ENCODE measurements around the gene KRT3.

KRT3 gene

DNA sequence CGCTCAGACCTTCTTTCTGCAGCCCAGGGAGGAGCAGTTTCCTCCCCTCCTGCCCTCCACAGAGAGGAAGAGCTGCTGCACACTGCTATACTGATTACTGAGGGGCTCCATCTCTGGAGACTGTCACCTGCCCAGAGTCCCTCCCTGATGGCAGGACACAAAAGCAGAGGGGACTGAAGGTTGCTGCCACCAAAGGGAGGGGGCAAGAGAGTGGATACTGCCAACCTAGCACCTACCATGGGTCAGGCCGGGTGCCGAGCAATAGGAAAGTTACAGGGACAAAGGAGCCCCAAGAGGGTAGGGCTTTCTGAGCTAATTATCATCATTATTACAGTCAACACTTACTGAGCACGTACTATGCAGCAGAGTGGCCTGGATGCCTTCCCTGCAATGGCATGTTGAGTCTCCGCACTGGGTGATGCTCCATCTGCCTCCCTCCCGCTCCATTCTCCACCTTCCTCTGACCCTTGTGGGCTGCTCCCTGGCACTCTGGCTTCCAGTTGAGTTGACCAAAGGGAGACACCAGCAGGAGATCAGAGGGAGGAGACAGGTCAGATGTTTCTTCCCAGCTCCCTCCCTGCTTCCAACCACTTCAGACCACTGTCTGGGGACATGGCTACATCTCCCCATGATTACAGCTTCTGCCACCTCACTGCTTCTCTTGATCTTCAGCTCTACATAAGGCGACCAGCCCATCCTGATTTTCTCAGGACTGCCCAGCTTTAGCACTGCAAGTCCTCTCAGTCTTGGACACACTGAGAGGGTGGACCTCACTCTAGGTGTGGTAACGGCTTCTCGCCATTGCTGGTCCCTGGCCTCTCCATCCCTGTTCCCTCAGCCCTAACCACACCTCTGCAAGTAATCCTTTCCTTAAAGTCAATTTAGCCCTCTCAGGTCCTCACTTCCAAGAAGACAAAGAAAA, 40.8 kb upstream of the KRT3 start:
- no peak overlapping the region for H3K27ac ChIP-seq
- TF ChIP-seq, protein P1, sequence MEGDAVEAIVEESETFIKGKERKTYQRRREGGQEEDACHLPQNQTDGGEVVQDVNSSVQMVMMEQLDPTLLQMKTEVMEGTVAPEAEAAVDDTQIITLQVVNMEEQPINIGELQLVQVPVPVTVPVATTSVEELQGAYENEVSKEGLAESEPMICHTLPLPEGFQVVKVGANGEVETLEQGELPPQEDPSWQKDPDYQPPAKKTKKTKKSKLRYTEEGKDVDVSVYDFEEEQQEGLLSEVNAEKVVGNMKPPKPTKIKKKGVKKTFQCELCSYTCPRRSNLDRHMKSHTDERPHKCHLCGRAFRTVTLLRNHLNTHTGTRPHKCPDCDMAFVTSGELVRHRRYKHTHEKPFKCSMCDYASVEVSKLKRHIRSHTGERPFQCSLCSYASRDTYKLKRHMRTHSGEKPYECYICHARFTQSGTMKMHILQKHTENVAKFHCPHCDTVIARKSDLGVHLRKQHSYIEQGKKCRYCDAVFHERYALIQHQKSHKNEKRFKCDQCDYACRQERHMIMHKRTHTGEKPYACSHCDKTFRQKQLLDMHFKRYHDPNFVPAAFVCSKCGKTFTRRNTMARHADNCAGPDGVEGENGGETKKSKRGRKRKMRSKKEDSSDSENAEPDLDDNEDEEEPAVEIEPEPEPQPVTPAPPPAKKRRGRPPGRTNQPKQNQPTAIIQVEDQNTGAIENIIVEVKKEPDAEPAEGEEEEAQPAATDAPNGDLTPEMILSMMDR (conservative IDR thresholded peaks at IDR 0.05): no peak

DNA sequence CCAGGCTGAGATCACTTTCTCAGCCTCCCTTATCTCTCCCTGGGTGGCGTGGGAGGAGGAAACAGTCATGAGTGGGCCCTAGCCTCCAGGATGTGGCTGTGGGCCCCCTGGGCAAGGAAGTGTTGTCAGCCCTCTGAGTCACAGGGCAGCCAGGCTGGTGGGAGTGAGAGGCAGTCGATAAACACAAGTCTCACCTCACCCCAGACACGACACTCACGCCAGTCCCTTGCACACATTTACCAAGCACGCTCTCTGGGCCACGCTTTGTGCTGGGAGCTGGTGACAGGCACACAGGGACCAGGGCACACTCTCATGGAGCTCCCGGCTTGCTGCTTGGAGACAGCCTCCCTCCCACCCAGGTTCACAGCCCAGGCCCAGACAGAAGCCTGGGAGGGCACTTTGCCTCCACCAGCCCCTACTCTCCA, 40.1 kb upstream of the KRT3 start:
- no peak overlapping the region for H3K27ac ChIP-seq
- TF ChIP-seq, protein P1 (conservative IDR thresholded peaks at IDR 0.05): no peak

DNA sequence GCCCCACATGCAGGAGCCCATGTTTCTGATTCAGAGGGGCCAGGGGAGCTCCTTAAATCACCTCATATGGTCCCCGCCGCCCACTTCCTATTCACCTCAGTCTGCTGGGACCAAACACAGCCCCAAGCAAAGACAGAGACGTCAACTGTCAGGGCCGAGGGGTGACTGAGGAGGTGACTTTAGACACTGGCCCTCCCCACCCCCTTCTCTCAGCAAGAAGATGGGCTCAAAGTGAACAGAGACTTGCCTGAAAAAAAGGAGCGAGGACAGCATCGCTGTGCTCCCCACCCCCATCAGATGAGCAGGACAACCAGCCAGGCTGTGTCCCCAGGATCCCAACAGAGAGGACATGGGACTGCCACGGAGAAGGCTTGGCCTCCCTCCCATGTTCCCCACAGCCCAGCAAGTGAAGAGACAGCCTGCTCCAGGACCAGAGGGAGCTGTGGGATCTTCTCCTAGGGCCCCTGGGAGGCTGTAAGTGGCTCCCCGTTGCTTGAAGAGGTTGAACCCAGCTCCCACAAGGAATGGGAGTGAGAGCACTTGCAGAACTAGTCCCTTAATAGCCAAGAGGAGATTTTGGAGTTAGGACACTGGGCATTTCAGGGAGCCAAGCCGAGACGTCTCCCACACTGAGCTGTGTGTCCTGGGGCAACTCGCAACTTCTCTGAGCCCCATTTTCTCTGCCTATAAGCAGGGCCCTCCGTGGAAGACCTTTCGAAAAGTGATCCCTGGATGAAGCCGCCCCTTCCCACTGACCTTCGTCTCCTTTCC, 39.5 kb upstream of the KRT3 start:
- TF ChIP-seq, protein P1 (conservative IDR thresholded peaks at IDR 0.05): no peak

DNA sequence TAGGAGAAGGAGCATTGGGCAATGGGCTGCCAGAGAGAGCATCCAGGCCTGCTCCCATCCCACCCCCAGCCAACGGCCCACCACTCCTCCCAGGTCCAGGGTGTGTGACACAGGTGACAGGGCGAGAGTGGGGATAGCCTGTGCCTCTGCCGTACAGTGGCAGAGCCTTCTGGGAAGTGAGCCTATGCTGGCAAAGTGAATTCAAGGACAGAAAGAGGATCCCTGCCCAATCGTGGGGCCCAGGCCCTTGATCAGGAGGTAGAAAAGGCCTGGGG, 38.7 kb upstream of the KRT3 start:
- TF ChIP-seq, protein P1 (conservative IDR thresholded peaks at IDR 0.05): no peak
- H3K27ac ChIP-seq: no peak overlapping the region

More for the DNA sequence above, 39.5 kb upstream of the KRT3 start:
- H3K27ac ChIP-seq: no peak overlapping the region

DNA sequence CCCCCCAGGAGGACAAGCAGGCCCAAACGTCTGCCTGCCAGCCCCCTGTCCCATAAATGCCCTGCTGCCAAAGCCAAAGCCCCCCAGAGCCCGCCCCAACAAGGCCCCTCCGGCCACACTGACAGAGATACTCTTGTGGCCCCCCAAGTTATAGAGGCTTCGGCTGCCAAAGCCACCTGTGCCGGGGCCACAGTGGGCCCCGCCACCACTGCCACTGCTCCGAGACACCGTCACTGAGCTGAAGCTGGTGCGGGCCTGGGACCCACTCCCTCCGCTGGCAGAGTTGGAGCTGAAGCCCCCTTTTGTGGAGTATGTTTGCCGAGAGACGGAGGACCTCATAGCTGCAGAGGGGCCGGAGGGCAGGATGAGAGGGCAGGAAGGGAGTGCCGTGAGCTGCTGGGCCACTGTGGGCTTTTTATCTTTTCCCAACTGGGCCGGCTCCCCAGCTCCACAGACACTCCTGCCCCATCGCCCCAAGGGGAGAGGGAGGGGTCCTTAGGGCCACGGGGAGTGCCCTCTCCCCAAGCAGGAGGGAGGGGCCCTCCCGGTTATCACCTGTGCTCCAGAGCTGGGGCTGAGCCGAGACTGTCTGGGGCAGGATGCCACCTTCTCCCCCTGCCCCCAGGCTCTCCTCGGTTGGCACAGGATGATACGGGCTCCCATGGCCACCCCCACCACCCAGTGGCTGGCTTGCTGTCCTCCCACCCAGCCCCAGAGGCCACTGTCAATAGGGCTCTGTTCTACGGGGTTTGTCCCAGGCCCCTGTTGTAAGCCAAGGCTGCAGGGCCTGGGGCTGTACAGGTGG, 38.2 kb upstream of the KRT3 start, which contains the start of gene KRT79:
Gene KRT79 (minus strand): TSS at position 390 of the 805 bp plus-strand sequence. CDS start 51 bp downstream, at position 339.
- no peak within 1 kb of the TSS for H3K27ac ChIP-seq
- TF ChIP-seq, protein P1 (conservative IDR thresholded peaks at IDR 0.05): no peak

DNA sequence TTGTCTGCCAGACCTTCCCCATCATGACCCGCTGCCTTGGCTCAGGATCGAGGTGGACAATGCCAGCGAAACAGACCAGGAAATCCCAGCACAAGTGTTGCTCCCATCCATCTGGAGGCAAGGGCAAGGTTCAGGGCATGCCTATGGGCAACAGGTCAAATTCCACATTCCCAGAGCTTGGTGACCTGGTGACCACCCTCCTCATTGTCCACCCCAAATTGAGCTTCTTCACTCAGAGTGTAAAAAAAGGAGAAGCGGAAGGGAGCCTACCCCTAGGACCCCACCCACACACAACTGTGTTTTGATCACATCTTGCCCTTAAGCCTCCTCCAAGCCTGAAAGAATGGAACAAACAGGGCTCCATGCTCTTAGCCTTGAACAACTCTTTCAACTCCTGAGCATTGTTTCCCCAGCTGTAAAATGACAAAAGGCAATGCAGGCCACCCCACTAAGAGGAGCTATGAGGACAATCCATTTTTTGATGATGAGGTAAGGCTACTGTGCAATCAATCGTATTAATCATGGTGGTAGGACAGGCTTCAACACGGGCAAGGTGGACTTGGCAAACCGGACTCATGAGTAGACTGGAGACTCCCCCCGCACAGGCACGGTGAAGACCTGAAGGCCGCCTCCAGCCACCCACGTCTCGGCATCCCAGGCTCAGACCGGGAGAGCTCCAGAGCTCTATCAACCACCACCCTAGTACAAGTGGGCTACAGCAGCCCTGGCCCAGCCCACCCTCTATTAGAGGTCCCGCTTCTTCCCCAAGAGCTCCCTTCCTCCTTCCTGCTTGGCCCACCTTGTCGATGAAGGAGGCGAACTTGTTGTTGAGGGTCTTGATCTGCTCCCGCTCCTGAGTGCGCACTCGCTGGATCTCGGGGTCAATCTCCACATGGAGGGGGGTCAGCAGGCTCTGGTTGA, 37.3 kb upstream of the KRT3 start:
- TF ChIP-seq, protein P1 (conservative IDR thresholded peaks at IDR 0.05): no peak
- no peak overlapping the region for H3K27ac ChIP-seq
